HG03575 (cell line): ENCODE measurements around the gene GALNT17.

Source experiments
- ATAC-seq: cut with Tn5 transposase; IDR thresholded peaks from one replicate; pipeline ENCODE4 v1.9.1; 2021; ENCODE audit not compliant: unreplicated experiment, insufficient number of reproducible peaks, low FRiP score; ENCODE audit errors: extremely low read depth

GALNT17 gene

GRCh38 chr7:71267734-71268469 is 136.0 kb downstream of the GALNT17 start:
- no peak for ATAC-seq

- no peak for ATAC-seq
Observed at GRCh38 chr7:71270558-71270957, 138.6 kb downstream of the GALNT17 start.

- no peak for ATAC-seq
Observed at GRCh38 chr7:71271203-71271602, 139.3 kb downstream of the GALNT17 start.

- ATAC-seq = no peak
Observed at GRCh38 chr7:71272509-71273490, 140.9 kb downstream of the GALNT17 start.

- no peak for ATAC-seq
Observed at GRCh38 chr7:71278257-71278656, 146.3 kb downstream of the GALNT17 start.

GRCh38 chr7:71281261-71281660 is 149.3 kb downstream of the GALNT17 start:
- ATAC-seq = no peak

- no peak for ATAC-seq
Observed at GRCh38 chr7:71283802-71284201, 151.9 kb downstream of the GALNT17 start.

- no peak for ATAC-seq
Observed at GRCh38 chr7:71285571-71286145, 153.7 kb downstream of the GALNT17 start.

- no peak for ATAC-seq
Observed at GRCh38 chr7:71286336-71286735, 154.4 kb downstream of the GALNT17 start.

- no peak for ATAC-seq
Observed at GRCh38 chr7:71286924-71287323, 155.0 kb downstream of the GALNT17 start.

GRCh38 chr7:71290452-71290851 is 158.5 kb downstream of the GALNT17 start:
- ATAC-seq = no peak

- ATAC-seq = no peak
Observed at GRCh38 chr7:71298378-71298777, 166.4 kb downstream of the GALNT17 start.

GRCh38 chr7:71300086-71300485 is 168.1 kb downstream of the GALNT17 start:
- ATAC-seq = no peak

- ATAC-seq = no peak
Observed at GRCh38 chr7:71300603-71301002, 168.7 kb downstream of the GALNT17 start.

GRCh38 chr7:71301167-71301566 is 169.2 kb downstream of the GALNT17 start:
- no peak for ATAC-seq

GRCh38 chr7:71303566-71303965 is 171.6 kb downstream of the GALNT17 start:
- ATAC-seq = no peak

- no peak for ATAC-seq
Observed at GRCh38 chr7:71308096-71308495, 176.2 kb downstream of the GALNT17 start.

- no peak for ATAC-seq
Observed at GRCh38 chr7:71311576-71311975, 179.6 kb downstream of the GALNT17 start.

- no peak for ATAC-seq
Observed at GRCh38 chr7:71312755-71313490, 181.0 kb downstream of the GALNT17 start.
